A673 (cell line): ENCODE results near the gene SLC22A4. TPM values are rescaled to one million over a fixed set of nuclear protein-coding genes. Genes with fewer than 3 reads are reported as not detected.

Experiments used
- BruUV-seq: library from RNA; stranded (reverse); fragments of 400-500 nt; replicated peaks from 2 replicates; lab custom pipeline; 2021; lab: Mats Ljungman, UMichigan
- CTCF ChIA-PET: fragments of 300-600 bp; sonication (Branson Sonifier 250); formaldehyde crosslinking; loops from one replicate; lab custom pipeline; 2022; ENCODE audit warnings: antibody characterized with exemption; lab: Charles Lee
- POLR2A ChIA-PET: fragments of 300-600 bp; sonication (Branson Sonifier 250); formaldehyde crosslinking; loops from one replicate; lab custom pipeline; 2022; ENCODE audit warnings: antibody characterized with exemption; ENCODE audit not compliant: low non-redundant PET; lab: Charles Lee
- DNase-seq: peaks from one replicate; pipeline ENCODE4 v3.0.0-alpha.2; 2015; ENCODE audit warnings: low spot score
- H3K27ac ChIP-seq: fragments of 200-600 bp; sonication (generic); 2 replicates; pipeline ENCODE4 v1.5.1; 2016; ENCODE audit warnings: mixed run types, low read depth, mild to moderate bottlenecking, mixed read lengths, antibody characterized with exemption, low read length; ENCODE audit not compliant: poor library complexity, severe bottlenecking
- H3K27me3 ChIP-seq: fragments of 200-600 bp; sonication (generic); replicated peaks from 2 replicates; pipeline ENCODE4 v1.6.1; 2017; ENCODE audit warnings: mixed run types, low read depth, mild to moderate bottlenecking, mixed read lengths, antibody characterized with exemption, low read length; ENCODE audit not compliant: insufficient read depth, poor library complexity
- H3K36me3 ChIP-seq: fragments of 200-600 bp; sonication (generic); 2 replicates; pipeline ENCODE4 v1.6.1; 2016; ENCODE audit warnings: mixed run types, mild to moderate bottlenecking, mixed read lengths, antibody characterized with exemption, low read length; ENCODE audit not compliant: insufficient read depth, poor library complexity, severe bottlenecking
- H3K4me1 ChIP-seq: fragments of 200-600 bp; sonication (generic); 2 replicates; pipeline ENCODE4 v1.6.1; 2017; ENCODE audit warnings: mixed run types, mild to moderate bottlenecking, mixed read lengths, antibody characterized with exemption, low read length; ENCODE audit not compliant: insufficient read depth, poor library complexity, severe bottlenecking
- H3K4me3 ChIP-seq: fragments of 200-600 bp; sonication (generic); 2 replicates; pipeline ENCODE4 v1.5.1; 2016; ENCODE audit warnings: low read depth, mixed run types, mild to moderate bottlenecking, mixed read lengths, low read length; ENCODE audit not compliant: poor library complexity, severe bottlenecking
- H3K9me3 ChIP-seq: fragments of 200-600 bp; sonication (generic); 2 replicates; pipeline ENCODE4 v1.6.1; 2016; ENCODE audit warnings: mixed run types, low read depth, mild to moderate bottlenecking, mixed read lengths, antibody characterized with exemption, low read length; ENCODE audit not compliant: poor library complexity, severe bottlenecking
- CTCF ChIP-seq: fragments of 300-800, 200-600 bp; sonication (generic); conservative IDR thresholded peaks from 2 replicates; pipeline ENCODE4 v1.5.1; 2017; ENCODE audit warnings: low read depth, mild to moderate bottlenecking, antibody characterized with exemption, low read length, moderate library complexity, mixed read lengths
- EZH2 ChIP-seq: fragments of 200-600 bp; sonication (generic); IDR thresholded peaks from 2 replicates; pipeline ENCODE4 v1.6.1; 2017; ENCODE audit warnings: borderline replicate concordance, low read depth, mild to moderate bottlenecking, mixed read lengths, antibody characterized with exemption, low read length; ENCODE audit not compliant: poor library complexity, severe bottlenecking
- intact Hi-C: fragments of 100-400 bp; cut with micrococcal nuclease; formaldehyde crosslinking; loops from one replicate; pipeline ENCODE4 v1.10.0; 2022; ENCODE audit not compliant: unreplicated experiment
- microRNA-seq: library from miRNA; unstranded; fragments of <30 nt; microRNA quantifications from one replicate; pipeline ENCODE4 v1.2.0, GENCODE V29; 2021
- total RNA-seq: library from RNA; stranded (reverse); gene quantifications from 2 replicates; pipeline ENCODE4 v1.2.3, GENCODE V29; 2021

The SLC22A4 gene
- total RNA-seq, 1 experiment from 2014 or later, result 0.99 TPM

DNA sequence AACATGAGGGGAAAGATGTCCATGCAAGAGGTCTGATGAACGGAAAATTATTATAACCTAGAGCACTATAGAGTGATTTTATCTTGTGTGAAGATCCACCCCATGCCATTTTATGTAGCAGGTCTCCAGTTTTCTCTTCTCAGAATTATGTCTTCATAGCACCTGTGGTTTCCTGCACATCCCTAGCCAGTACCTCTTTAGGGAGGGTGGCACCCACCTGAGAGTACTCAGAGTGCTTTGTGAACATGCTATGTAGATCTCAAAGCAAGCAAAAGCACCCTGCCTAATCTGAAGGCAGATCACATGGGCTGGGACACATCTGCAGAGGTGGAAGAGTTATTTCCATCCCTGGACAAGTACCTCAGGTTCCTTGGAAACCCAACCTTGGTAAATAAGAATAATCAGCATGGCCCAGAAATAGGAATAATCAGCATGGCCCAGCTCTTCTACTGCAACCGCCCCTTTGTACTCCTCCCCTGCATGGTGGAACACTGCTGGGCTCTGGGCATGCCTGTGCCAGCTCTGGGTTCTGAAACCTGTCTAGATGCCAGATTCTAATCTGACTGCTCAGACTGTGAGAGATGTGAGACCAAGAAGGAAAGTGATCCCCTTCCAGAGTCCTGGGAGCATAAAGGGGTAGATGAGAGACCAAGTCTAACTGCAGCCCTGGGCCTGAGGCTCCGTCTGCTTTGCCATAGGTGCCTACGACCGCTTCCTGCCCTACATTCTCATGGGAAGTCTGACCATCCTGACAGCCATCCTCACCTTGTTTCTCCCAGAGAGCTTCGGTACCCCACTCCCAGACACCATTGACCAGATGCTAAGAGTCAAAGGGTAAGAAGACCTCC lies 99.0 kb downstream of the SLC22A4 start:
- no peaks in the 10 kb centered on the region for H3K9me3 ChIP-seq
- H3K27me3 ChIP-seq, result peaks cover 3% of the 10 kb centered on the region
- ChIA-PET CTCF (no interaction called here), POLR2A (no interaction called here)
- intact Hi-C loops, result no loop called here
- TF ChIP-seq CTCF (no peak), EZH2 (no peak)
- DNase-seq, result no peak
- no peaks in the 10 kb centered on the region for H3K4me1 ChIP-seq
- no peak overlapping the region for H3K4me3 ChIP-seq
- BruUV-seq, result no TSS peak
- no peak overlapping the region for H3K27ac ChIP-seq
- H3K36me3 ChIP-seq, result no peaks in the 10 kb centered on the region

Small RNA genes within 50 kb of the gene (microRNA-seq; reads per million reads assigned to microRNA genes)
- gene MIR3936, result not detected

Other genes starting within 250 kb of the SLC22A4 start
- not detected in 2 replicates for gene IL3, start 233.7 kb upstream of the SLC22A4 start, total RNA-seq
- not detected in 2 replicates for gene CSF2, start 220.6 kb upstream of the SLC22A4 start, total RNA-seq
- gene P4HA2, start 66.5 kb upstream of the SLC22A4 start, total RNA-seq, result 2.8 and 3.3 TPM in 2 replicates
- 6.0 and 8.9 TPM in 2 replicates for gene PDLIM4, start 36.7 kb upstream of the SLC22A4 start, total RNA-seq
- 3.0 and 3.8 TPM in 2 replicates for gene SLC22A5, start 75.3 kb downstream of the SLC22A4 start, total RNA-seq
- 5.7 and 6.9 TPM in 2 replicates for gene IRF1, start 196.4 kb downstream of the SLC22A4 start, total RNA-seq
- gene IL5, start 249.1 kb downstream of the SLC22A4 start, total RNA-seq, result not detected in 2 replicates